GM12878 (cell line): ENCODE results near the gene CFAP299. TPM values are rescaled to one million over a fixed set of nuclear protein-coding genes. Genes with fewer than 3 reads are reported as not detected.

Experiments used
- ATF7 ChIP-seq: fragments of 450-650 bp; IDR thresholded peaks from 2 replicates; pipeline ENCODE4 v1.6.1; 2016; ENCODE audit warnings: low read depth, mild to moderate bottlenecking
- CBX5 ChIP-seq: sonication (generic); IDR thresholded peaks from 2 replicates; pipeline ENCODE4 v1.6.1; 2016; ENCODE audit warnings: low read depth, moderate library complexity, mild to moderate bottlenecking, inconsistent platforms
- CHD1 ChIP-seq: IDR thresholded peaks from 2 replicates; pipeline ENCODE4 v1.6.1; 2012; ENCODE audit warnings: low read depth, low read length, improper control_type of control experiment
- FOXK2 ChIP-seq: fragments of 450-650 bp; IDR thresholded peaks from 2 replicates; pipeline ENCODE4 v1.6.1; 2017; ENCODE audit warnings: mild to moderate bottlenecking, moderate library complexity
- IKZF1 ChIP-seq: fragments of 450-650 bp; conservative IDR thresholded peaks from 2 replicates; pipeline ENCODE4 v1.6.1; 2017; ENCODE audit warnings: antibody characterized with exemption, mild to moderate bottlenecking
- IRF4 ChIP-seq: IDR thresholded peaks from 2 replicates; pipeline ENCODE4 v1.6.1; 2011; ENCODE audit warnings: low read depth, low read length
- KAT2A ChIP-seq: conservative IDR thresholded peaks from 2 replicates; pipeline ENCODE4 v1.6.1; 2011; ENCODE audit warnings: low read depth, low read length; ENCODE audit not compliant: control insufficient read depth
- MAX ChIP-seq: IDR thresholded peaks from 2 replicates; pipeline ENCODE4 v1.6.1; 2012; ENCODE audit warnings: low read depth, low read length, improper control_type of control experiment
- MEF2A ChIP-seq: IDR thresholded peaks from 2 replicates; pipeline ENCODE4 v1.6.1; 2011; ENCODE audit warnings: low read depth, mild to moderate bottlenecking, low read length, moderate library complexity; ENCODE audit not compliant: insufficient read depth
- MYB ChIP-seq: fragments of 150-350 bp; IDR thresholded peaks from 2 replicates; pipeline ENCODE4 v1.6.1; 2014; ENCODE audit warnings: mild to moderate bottlenecking, low read depth, low read length, borderline replicate concordance
- NFIC ChIP-seq: IDR thresholded peaks from 2 replicates; pipeline ENCODE4 v1.6.1; 2012; ENCODE audit warnings: low read depth, mild to moderate bottlenecking, inconsistent platforms, low read length, moderate library complexity
- RCOR1 ChIP-seq: conservative IDR thresholded peaks from 2 replicates; pipeline ENCODE4 v1.6.1; 2012; ENCODE audit warnings: low read depth, low read length, improper control_type of control experiment
- SMARCA5 ChIP-seq: fragments of 450-650 bp; IDR thresholded peaks from 2 replicates; pipeline ENCODE4 v1.6.1; 2017; ENCODE audit warnings: mild to moderate bottlenecking
- SUPT20H ChIP-seq: IDR thresholded peaks from 2 replicates; pipeline ENCODE4 v1.6.1; 2011; ENCODE audit warnings: low read depth, mild to moderate bottlenecking, low read length, moderate library complexity, borderline replicate concordance; ENCODE audit not compliant: control insufficient read depth
- ZNF207 ChIP-seq: fragments of 450-650 bp; IDR thresholded peaks from 2 replicates; pipeline ENCODE4 v1.6.1; 2014; ENCODE audit warnings: antibody characterized with exemption, mild to moderate bottlenecking, borderline replicate concordance
- ZNF274 ChIP-seq: IDR thresholded peaks from one replicate; pipeline ENCODE4 v1.8.0; 2011; ENCODE audit not compliant: insufficient read length, insufficient read depth
- ZNF687 ChIP-seq: fragments of 450-650 bp; IDR thresholded peaks from 2 replicates; pipeline ENCODE4 v1.6.1; 2017; ENCODE audit warnings: mild to moderate bottlenecking, moderate library complexity
- polyA plus RNA-seq, 11 experiments: library from polyadenylated mRNA; depleted of rRNA in 4 of 11; unstranded in 6 of 11; stranded (reverse) in 5 of 11; fragments of >200 nt; fragmentation: Nextera tagmentation in 4 of 11; fragmentation: Illumina TruSeq in 1 of 11; extraction: Ambion mirVana in 4 of 11; extraction: Trizol in 1 of 11; gene quantifications; 1 replicate in 1 of 11; 2 replicates in 10 of 11; pipeline versions ENCODE4 v1.2.1 to v1.2.3, GENCODE V29; 2011 to 2016; ENCODE audit warnings: inconsistent platforms in 2 of 11, missing spikeins in 2 of 11, low read depth in 1 of 11
- total RNA-seq, 4 experiments: library from RNA; depleted of rRNA in 3 of 4; stranded (reverse); fragments of >200 nt in 3 of 4; fragmentation: Illumina TruSeq in 1 of 4; extraction: Trizol in 1 of 4; gene quantifications; 2 replicates each; pipeline versions ENCODE4 v1.2.1 to v1.2.3, GENCODE V29; 2013 to 2021
- TF ChIP-seq, protein P1 (sequence below): fragments of 450-650 bp; IDR thresholded peaks from 2 replicates; pipeline ENCODE4 v1.6.1; 2018; ENCODE audit warnings: mild to moderate bottlenecking, low read depth, moderate library complexity; ENCODE audit not compliant: partially characterized antibody
- TF ChIP-seq, protein P2 (sequence below): fragments of 450-650 bp; conservative IDR thresholded peaks from 2 replicates; pipeline ENCODE4 v1.6.1; 2017; ENCODE audit warnings: mild to moderate bottlenecking, moderate library complexity
- TF ChIP-seq, protein P3 (sequence below): IDR thresholded peaks from 2 replicates; pipeline ENCODE4 v1.6.1; 2012; ENCODE audit warnings: low read depth, low read length, improper control_type of control experiment

Gene CFAP299
- total and polyA plus RNA-seq, 10 of the 15 experiments (the other 5 are each of a cell fraction or from before 2014, with no cell fraction given), result 0.06 to 0.34 TPM; not detected in 8

DNA sequence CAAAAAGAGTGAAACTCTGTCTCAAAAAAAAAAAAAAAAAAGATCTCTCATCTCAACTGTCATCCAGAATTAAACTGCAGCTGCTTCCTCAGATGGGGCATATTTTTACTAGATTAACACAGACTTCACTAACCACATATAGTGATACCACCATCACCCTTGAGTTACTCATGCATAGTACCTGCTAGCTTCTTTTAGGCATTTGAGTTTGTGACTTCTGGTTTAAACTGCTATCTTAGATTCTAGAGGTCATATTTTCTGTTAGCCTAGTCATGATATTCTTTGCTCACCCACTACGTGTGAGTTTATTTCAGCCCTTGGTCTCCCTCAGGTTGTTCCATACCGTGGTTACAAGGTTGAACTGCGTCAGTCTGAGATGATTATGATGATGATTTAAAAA, 540.1 kb downstream of the CFAP299 start (continued):
- TF ChIP-seq, protein P1, sequence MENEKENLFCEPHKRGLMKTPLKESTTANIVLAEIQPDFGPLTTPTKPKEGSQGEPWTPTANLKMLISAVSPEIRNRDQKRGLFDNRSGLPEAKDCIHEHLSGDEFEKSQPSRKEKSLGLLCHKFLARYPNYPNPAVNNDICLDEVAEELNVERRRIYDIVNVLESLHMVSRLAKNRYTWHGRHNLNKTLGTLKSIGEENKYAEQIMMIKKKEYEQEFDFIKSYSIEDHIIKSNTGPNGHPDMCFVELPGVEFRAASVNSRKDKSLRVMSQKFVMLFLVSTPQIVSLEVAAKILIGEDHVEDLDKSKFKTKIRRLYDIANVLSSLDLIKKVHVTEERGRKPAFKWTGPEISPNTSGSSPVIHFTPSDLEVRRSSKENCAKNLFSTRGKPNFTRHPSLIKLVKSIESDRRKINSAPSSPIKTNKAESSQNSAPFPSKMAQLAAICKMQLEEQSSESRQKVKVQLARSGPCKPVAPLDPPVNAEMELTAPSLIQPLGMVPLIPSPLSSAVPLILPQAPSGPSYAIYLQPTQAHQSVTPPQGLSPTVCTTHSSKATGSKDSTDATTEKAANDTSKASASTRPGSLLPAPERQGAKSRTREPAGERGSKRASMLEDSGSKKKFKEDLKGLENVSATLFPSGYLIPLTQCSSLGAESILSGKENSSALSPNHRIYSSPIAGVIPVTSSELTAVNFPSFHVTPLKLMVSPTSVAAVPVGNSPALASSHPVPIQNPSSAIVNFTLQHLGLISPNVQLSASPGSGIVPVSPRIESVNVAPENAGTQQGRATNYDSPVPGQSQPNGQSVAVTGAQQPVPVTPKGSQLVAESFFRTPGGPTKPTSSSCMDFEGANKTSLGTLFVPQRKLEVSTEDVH, result no peak
- TF ChIP-seq MYB (no peak), IKZF1 (peak; percentile 55), ZNF687 (no peak), KAT2A (no peak), FOXK2 (no peak), MEF2A (0 out of 2 replicates have a peak, but pooled peaks have one; percentile 45), CHD1 (no peak), SUPT20H (no peak), CBX5 (no peak), ZNF207 (no peak), ATF7 (peak; percentile 57; the same call in 1 of the 2 replicates), SMARCA5 (no peak), RCOR1 (no peak), IRF4 (no peak), ZNF274 (no peak), MAX (no peak), NFIC (peak; percentile 83)
- TF ChIP-seq, protein P2, sequence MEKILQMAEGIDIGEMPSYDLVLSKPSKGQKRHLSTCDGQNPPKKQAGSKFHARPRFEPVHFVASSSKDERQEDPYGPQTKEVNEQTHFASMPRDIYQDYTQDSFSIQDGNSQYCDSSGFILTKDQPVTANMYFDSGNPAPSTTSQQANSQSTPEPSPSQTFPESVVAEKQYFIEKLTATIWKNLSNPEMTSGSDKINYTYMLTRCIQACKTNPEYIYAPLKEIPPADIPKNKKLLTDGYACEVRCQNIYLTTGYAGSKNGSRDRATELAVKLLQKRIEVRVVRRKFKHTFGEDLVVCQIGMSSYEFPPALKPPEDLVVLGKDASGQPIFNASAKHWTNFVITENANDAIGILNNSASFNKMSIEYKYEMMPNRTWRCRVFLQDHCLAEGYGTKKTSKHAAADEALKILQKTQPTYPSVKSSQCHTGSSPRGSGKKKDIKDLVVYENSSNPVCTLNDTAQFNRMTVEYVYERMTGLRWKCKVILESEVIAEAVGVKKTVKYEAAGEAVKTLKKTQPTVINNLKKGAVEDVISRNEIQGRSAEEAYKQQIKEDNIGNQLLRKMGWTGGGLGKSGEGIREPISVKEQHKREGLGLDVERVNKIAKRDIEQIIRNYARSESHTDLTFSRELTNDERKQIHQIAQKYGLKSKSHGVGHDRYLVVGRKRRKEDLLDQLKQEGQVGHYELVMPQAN, result no peak
- TF ChIP-seq, protein P3, sequence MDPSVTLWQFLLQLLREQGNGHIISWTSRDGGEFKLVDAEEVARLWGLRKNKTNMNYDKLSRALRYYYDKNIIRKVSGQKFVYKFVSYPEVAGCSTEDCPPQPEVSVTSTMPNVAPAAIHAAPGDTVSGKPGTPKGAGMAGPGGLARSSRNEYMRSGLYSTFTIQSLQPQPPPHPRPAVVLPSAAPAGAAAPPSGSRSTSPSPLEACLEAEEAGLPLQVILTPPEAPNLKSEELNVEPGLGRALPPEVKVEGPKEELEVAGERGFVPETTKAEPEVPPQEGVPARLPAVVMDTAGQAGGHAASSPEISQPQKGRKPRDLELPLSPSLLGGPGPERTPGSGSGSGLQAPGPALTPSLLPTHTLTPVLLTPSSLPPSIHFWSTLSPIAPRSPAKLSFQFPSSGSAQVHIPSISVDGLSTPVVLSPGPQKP, result no peak
